AG09319 (cell line): ENCODE results near the gene INSIG1.

Experiments used
- DNase-seq: peaks from one replicate; pipeline ENCODE4 v3.0.0-alpha.2; 2010; ENCODE audit warnings: low read depth; ENCODE audit errors: extremely low read depth
- TF ChIP-seq, protein P1 (sequence below): IDR thresholded peaks from 2 replicates; pipeline ENCODE4 v1.5.1; 2011; ENCODE audit warnings: low read depth, mild to moderate bottlenecking, inconsistent platforms, low read length, moderate library complexity

The INSIG1 gene

DNA sequence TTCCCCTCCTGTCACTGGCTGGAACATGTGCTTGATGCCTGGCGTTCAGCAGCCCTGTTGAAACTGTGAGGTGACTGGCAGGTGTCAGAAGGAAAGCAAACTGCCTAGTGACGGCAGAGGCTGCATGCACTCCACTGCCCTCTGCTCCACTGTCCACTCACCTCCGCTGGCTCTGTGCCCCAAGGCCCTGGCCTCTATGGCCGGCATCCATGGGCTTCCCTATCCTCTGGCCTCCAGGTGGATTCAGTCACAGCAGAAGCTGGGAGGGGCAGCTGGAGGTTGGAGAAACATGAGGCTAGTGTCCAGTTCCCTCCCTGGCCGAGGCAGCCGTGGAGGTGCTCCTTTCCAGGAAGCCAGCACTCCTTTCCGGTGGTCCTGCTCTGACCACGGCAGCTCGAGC is 31.2 kb upstream of the INSIG1 start:
- TF ChIP-seq, protein P1, sequence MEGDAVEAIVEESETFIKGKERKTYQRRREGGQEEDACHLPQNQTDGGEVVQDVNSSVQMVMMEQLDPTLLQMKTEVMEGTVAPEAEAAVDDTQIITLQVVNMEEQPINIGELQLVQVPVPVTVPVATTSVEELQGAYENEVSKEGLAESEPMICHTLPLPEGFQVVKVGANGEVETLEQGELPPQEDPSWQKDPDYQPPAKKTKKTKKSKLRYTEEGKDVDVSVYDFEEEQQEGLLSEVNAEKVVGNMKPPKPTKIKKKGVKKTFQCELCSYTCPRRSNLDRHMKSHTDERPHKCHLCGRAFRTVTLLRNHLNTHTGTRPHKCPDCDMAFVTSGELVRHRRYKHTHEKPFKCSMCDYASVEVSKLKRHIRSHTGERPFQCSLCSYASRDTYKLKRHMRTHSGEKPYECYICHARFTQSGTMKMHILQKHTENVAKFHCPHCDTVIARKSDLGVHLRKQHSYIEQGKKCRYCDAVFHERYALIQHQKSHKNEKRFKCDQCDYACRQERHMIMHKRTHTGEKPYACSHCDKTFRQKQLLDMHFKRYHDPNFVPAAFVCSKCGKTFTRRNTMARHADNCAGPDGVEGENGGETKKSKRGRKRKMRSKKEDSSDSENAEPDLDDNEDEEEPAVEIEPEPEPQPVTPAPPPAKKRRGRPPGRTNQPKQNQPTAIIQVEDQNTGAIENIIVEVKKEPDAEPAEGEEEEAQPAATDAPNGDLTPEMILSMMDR, result no peak
- DNase-seq, result no peak

- DNase-seq, result no peak
- TF ChIP-seq, protein P1, result no peak
Measured at GRCh38 chr7:155267023-155267422, 30.7 kb upstream of the INSIG1 start.

DNA sequence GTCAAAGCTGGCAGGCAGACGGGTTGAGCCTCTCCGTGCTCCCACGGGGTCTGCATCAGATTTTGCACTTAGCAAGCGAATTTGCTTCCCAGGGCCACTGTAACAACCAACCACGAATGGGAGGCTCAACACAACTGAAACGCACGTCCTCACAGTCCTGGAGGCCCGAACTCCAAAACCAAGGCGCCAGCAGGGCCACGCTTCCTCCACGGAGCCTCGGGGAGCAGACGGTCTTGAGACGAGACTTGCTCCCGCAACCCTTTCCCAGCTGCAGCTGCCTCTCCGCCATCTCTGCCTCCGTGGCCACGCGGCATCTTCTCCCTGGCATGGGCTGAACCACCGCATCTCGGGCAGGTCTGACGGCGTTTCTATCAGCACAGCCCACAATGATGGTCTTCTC is 30.2 kb upstream of the INSIG1 start:
- TF ChIP-seq, protein P1, result no peak

DNA sequence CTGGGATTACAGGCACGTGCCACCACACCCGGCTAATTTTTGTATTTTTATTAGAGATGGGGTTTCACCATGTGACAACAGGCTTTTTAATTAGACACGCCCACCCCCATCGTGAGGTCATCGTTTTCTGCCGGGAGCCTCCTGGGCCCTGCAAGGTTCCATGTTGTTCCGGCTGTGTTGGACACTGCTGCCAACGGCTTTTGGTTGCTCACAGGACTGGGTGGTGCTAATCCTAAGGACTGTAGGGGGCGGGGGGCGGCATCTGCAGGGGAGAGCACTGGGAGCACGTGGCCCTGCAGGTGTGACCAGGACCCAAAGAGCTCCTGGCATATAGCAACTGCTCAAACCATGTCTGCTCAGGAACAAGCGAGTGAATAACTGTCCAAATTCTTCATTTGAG is 29.5 kb upstream of the INSIG1 start:
- no peak for DNase-seq
- TF ChIP-seq, protein P1, result no peak

More for the DNA sequence above, 30.2 kb upstream of the INSIG1 start:
- DNase-seq, result no peak

DNA sequence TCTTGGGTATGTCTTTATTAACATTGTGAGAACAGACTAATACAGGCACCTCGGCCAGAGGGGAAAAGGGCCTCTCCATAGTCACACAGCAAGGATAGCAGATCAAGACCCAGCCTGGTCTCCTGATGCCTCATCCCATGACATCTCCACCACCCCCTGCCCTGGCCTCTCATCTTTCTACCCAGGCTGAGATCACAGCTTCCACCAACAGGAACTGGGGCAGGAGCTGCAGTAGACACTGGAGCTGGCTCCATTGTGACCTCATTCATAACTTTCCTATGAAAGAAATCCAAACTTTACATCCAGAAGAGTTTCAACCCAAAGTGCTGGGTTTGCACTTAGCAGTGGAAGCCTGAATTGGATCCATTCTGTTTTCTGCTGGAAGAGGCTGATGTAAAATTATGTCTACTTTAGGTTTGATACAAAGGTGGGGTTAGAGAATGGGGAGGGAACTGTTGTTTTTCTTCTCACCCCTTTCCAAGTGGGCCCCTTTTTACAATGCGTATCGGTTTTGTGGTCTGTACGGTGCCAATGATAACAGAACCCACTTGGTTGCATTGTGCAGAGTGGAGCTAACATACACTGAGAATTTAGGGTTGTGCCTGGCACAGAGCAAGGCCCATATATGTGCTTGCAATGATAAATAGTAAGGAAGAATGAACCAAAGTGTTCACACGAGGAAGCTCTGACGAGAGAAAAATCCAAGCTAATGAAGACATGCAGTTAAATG is 28.6 kb upstream of the INSIG1 start:
- DNase-seq, result no peak
- TF ChIP-seq, protein P1, result no peak

DNA sequence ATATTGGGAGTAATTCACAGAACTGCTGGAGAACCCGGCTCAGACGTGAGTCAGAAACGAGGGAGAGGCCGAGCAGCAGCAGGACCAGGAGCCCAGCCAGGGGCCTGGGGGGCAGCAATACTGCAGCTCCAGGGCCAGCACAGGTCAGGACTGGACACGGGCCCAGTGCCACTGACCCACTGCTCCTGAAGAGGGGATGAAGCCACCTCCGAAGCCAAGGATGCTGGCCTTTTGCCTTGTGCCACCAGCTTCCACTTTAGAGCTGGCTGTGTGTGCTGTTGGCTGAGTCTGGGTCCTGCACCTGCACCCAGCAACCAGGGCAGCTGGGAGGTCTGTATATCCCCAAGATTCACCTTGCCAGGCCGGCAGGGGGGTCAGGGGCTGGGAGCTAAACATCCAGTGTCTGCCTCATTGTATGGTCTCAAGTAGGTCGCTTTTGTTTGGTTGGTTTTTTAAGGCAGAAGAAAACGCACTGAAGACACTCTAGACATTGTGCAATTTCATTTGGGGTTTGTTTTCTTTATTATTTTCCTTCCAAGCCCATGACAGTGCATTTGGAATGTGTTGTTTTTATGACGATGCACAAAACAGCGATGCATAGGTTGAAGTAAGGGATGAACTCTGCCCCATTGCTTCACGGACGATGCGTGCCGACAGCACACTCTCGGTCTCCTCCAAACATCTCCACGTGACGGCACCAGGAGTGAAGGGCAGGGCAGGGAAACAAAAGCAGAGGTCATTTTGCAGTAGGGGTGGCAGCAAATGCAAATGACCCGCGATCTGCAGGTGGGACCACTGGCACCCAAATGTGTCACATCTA is 27.7 kb upstream of the INSIG1 start:
- DNase-seq, result no peak
- TF ChIP-seq, protein P1, result no peak

GRCh38 chr7:155270861-155271260 is 26.8 kb upstream of the INSIG1 start:
- DNase-seq, result no peak
- TF ChIP-seq, protein P1, result no peak
